ENCODE data around the gene SUPT20HL1. TPM values are rescaled to one million over a fixed set of nuclear protein-coding genes. Genes with fewer than 3 reads are reported as not detected.
A peak's percentile ranks its signal among the peaks of the same experiment; 100 is the strongest.
"Not testable (repeated sequence)": the region's sequence is repeated elsewhere in the genome, so short reads cannot be mapped to it uniquely, and the experiment has no call there.

SUPT20HL1 gene
- total RNA-seq (2014; rRNA removed; shearing (Covaris generic)), result not detected in 2 replicates
- polyA plus RNA-seq (2014; cell fraction: nucleus; rRNA removed), result not detected in 2 replicates

DNA sequence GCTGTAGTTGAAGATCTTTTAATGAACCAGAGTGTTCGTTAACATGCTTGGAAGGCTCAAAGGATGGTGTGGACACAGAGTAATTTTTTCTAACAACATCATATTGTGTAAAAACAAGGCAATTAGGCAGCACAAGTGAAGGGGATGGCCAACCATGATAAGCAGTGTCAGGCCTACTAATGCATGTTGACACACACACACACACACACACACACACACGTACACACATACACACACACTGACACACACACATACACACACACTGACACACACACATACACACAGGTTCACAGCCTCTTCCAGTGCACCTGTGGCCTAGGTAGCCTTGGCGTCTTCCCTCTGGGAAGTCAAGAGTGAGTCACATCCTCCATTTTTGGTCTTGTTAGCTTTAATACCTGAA is at the start of gene SUPT20HL1:
Gene SUPT20HL1, plus strand, starts transcription at position 368 of the 400 bp plus-strand sequence. CDS start 2,122 bp downstream, outside the sequence.
- no peak for DNase-seq (ENCODE audit: extremely low read depth, low read depth)

DNA sequence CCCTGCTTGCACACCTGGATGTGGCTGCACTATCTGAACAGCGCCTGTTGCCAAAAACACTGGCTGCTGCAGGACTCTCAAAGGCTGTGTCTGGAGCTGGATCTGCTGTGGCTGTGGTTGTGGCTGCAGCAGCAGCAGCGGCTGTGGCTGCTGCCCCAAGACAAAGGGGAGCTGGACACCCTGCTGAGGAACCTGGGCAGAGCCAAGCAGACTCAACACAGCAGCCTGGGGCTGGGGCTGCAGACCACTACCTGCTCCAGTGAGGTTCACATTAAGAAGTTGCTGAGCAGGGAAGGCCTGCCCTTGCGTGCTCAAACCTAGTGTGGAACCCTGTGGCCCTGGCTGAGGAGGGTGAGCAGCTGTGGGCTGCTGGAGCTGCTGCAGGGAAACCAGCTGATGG is 49.5 kb upstream of the SUPT20HL1 start:
- DNase-seq (ENCODE audit: extremely low read depth, low read depth), result not testable (repeated sequence)

DNA sequence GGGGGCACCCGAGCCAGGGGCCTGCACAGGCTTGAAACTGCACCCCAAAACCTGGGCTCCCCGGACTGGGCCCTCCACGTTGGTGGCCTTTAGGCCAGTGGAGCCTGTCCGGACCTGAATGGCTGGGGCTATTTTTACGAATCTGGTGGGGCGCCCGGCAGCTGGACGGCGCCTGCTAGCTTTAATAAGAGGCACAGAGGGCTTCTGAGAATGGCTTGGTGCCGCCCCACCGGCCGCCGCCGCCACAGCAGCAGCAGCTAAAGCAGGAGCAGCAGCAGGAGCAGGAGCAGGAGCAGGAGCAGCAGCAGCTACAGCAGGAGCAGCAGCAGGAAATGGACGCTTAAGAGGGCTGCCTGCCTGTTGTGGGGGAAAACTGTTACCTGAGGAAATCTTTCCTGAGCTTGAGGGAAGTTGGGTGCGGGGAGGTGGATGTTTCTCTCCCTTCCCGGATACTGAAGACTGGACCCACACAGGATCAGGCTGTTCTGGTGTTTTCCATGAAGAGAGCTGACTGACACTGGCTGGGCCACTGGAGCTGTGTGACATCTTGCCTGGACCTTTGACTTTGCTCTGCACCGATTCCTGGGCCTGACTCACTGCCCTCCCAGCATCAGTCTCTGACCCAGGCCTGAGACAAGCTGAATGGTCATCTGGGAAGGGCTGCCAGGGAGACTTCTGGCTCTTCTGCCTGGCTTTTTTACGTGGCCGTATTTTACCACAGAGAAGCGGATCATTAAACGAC is 48.8 kb upstream of the SUPT20HL1 start:
- not testable (repeated sequence) for DNase-seq (ENCODE audit: extremely low read depth, low read depth)

DNA sequence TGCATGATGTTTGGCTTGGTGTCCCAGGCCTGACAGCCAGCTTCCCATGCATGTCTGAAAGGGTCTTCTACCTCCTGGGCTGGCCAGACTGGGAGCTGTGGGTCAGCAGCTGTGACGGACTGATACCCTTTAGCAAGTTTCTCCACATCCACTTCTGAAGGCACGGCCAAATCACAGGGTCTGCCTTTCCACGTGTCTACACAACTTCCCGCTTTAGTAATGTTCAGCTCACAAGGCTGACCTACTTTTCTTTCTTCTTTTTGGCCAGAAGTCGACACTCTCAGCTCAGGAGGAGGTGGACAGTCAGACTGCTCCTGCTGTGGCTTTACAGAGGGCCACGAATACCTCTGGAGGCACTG is 48.2 kb upstream of the SUPT20HL1 start:
- DNase-seq (ENCODE audit: extremely low read depth, low read depth), result not testable (repeated sequence)

DNA sequence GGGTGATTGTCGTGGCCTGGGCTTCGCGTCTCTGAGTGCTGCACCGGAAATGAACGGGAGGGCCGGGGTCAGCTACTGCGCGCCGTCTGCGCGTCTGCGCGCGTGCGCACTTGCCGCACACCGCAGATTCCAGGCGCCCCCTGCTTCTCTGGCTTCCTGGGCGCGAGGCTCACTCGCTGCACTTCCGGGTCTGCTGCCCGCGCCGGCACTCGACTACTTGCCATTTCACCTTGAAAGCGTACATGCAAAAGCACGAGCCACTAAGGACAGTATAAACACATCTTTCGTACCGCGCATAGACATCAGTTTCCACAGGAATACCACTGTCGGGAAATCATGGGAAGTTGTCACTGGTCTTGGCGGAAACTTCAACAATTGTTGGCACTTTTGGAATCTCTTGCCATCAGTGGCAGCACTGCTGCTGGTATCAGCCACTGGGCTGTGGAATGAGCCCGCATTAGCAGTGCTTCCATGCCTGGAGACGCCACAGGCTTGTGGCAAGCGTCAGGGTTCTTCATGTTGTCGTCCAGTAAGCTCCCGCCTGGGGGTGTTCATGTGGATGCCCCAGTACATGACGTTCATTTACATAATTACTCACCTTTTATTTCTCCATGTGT is 46.3 kb upstream of the SUPT20HL1 start, which contains the start of gene SUPT20HL2:
Gene SUPT20HL2, minus strand, starts transcription at position 51 of the 617 bp plus-strand sequence. CDS start 754 bp downstream, outside the sequence.
- no peak for DNase-seq (ENCODE audit: extremely low read depth, low read depth)

GRCh38 chrX:24316111-24316510 is 44.3 kb upstream of the SUPT20HL1 start:
- DNase-seq (ENCODE audit: extremely low read depth, low read depth), result no peak

GRCh38 chrX:24317567-24317966 is 42.9 kb upstream of the SUPT20HL1 start:
- no peak for DNase-seq (ENCODE audit: extremely low read depth, low read depth)

- no peak for DNase-seq (ENCODE audit: extremely low read depth, low read depth)
Observed at GRCh38 chrX:24321741-24322395, 38.6 kb upstream of the SUPT20HL1 start.

DNA sequence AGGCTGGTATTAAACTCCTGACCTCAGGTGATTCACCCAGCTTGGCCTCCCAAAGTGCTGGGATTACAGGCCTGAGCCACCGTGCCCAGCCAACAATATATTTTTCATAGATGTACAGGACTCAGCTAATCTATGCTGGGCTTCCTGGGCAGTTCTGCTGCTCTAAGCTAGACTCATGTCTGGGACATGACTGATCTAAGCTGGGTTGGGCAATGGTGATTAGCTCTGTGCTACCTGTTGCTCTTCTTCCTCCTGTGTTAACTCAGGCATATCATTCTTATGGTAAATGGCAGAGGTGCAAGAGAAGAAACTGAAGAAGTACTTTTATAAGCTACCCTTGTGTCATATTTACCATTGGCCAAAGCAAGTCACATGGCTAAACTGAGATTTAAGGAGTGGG is 35.2 kb upstream of the SUPT20HL1 start:
- DNase-seq (ENCODE audit: extremely low read depth, low read depth), result no peak

DNA sequence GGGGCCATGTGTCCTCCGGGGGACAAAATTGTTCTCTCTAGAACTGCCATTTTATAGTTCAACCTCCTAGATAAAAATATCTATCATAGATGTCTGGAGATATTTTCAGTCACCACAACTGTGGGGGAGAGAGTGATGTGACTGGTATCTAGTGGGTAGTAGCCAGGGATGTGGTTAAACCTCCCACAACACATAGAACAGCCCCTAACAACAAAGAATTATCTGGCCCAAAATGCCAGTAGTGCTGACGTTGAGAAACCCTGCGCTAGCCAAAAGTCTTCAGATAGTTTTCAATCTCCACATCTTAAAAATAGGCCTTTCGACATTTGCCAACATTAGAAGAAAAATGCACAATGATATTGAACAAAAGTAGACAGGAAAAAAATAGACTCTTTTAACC is 27.6 kb upstream of the SUPT20HL1 start:
- DNase-seq (ENCODE audit: extremely low read depth, low read depth), result no peak

DNA sequence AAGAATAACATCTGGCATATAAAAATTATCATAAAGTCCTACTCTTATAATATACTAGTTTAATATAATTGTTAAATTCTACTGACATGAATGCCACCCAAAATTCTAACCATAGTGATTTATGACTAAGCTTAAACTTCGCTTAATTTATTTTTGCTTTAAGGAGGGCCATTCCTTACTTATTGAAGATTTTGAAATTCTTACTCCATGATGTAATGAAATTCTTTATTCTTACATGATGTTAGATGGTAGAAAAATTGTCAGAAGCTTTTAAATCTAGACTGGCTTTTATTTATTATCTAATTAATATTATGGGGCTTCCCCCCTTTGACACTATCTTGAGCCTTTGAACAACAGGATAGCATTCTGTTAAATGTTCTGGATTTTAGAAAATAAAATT is 27.1 kb upstream of the SUPT20HL1 start:
- DNase-seq (ENCODE audit: extremely low read depth, low read depth), result no peak

DNA sequence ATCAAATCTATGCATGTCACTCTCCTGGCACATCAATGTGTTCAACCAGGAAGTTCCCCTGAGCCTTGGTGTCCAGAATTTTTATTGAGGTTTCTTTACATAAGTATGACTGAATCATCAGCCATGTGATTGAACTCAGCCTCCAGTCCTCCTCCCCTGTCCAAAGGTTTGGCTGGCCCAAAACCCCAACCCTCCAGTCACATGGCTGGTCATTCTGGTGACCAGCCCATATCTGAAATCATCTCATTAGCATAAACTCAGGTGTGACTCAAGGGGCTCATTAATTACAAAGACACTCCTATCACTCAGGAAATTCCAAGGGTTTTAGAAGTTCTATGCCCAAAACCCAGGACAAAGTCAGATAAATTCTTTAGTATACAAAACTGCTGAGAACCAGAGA is 26.0 kb upstream of the SUPT20HL1 start:
- DNase-seq (ENCODE audit: extremely low read depth, low read depth), result no peak

- no peak for DNase-seq (ENCODE audit: extremely low read depth, low read depth)
Observed at GRCh38 chrX:24335871-24336270, 24.6 kb upstream of the SUPT20HL1 start.

DNA sequence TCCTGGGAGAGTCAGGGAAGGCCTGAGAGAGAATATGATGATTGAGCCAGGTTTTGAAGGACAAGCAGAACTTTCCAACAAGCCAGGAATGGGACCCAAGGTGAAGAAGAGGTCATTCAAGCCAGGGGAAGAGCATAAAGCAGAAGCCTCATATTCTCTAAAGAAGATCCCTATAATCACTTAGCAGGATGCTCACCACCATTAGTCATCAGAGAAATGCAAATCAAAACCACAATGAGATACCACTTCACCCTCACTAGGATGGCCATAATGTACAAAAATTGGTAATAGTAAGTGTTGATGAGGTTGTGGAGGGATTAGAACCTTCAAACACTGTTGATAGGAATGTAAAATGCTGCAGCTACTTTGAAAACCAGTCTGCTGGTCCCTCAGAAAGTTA is 20.5 kb upstream of the SUPT20HL1 start:
- no peak for DNase-seq (ENCODE audit: extremely low read depth, low read depth)

- no peak for DNase-seq (ENCODE audit: extremely low read depth, low read depth)
Observed at GRCh38 chrX:24340501-24340900, 19.9 kb upstream of the SUPT20HL1 start.

GRCh38 chrX:24341795-24342194 is 18.6 kb upstream of the SUPT20HL1 start:
- no peak for DNase-seq (ENCODE audit: extremely low read depth, low read depth)

DNA sequence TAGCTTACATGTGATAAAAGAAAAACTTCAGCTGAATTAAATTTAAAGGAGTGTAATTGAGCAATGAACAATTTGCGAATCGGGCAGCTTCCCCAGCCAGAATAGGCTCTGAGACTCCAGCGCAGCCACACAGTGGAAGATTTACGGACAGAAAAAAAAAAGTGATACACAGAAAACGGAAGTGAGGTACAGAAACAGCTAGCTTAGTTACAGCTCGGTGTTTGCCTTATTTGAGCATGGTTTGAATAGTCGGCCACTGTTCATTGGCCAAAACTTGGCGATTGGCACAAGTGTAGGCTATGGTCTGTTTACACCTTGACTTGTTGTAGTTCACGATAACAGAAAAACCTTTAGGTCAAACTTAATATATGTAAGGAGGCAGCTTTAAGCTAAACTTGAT is 16.7 kb upstream of the SUPT20HL1 start:
- no peak for DNase-seq (ENCODE audit: extremely low read depth, low read depth)

DNA sequence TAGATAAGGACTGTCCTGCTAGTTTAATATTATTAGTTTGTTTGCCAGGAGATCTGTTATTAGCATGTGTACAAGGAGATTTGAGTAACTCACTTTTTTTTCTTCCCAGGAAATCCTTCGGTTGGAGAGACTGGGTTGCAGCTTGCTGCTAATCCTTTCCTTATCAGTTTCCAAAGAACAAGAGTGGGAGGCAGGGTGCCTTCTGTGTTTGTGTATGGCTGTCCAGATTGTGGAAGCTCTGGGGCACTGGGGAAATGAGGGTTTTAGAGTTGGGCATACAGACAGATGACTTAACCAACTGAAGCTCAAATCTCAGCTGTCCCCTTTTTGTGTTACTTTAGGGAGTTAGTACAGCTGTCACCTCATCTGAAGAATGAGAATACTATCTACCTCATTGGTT is 12.6 kb upstream of the SUPT20HL1 start:
- peak; percentile 12 for DNase-seq (ENCODE audit: extremely low read depth, low read depth)

GRCh38 chrX:24350217-24350616 is 10.2 kb upstream of the SUPT20HL1 start:
- DNase-seq (ENCODE audit: extremely low read depth, low read depth), result no peak

DNA sequence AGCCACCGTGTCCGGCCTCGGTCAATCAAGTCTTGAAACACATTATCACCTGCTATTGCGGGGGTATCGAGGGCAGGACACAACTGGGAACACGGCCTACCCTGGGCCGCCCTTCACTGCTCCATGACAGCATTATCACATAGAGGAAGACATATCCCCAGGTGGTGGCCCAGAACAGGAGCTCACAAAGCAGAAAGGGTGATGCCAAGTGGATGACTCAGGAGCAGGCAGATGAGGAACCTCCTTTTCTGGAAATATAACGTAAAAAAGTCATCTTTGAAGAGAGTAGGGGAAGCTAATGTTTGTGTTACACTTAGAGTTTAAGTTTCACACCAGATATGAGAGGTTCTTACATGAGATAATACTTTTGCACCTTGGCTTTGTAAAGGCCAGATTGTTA is 5.3 kb upstream of the SUPT20HL1 start:
- DNase-seq (ENCODE audit: extremely low read depth, low read depth), result no peak

DNA sequence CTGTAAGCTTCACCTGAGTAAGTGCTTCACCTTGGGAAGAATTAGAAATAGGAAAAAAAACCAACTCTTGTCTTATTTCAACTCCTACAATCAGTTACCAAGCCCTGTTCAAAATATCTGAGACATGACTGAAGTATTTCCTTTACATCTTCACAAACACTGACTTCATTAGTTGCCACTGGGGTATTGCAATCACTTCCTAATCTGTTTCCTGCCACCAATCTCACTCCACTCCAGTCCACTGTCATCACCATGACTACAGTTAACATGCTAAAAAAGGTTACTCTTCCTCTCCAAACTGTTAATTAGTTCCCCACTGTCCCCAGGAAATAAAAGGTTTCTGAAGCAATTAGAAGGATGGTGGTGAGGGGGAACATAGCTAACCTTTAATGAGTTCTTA is 3.3 kb upstream of the SUPT20HL1 start:
- DNase-seq (ENCODE audit: extremely low read depth, low read depth), result no peak

Measured in NCI-H460 (cell line).